GM18861 (cell line): ENCODE results near the gene UCHL3.
"Not testable (repeated sequence)": the region's sequence is repeated elsewhere in the genome, so short reads cannot be mapped to it uniquely, and the experiment has no call there.

ENCODE experiments used
- ATAC-seq: cut with Tn5 transposase; IDR thresholded peaks from one replicate; pipeline ENCODE4 v1.9.1; 2021; ENCODE audit not compliant: unreplicated experiment

The UCHL3 gene

GRCh38 chr13:75549262-75550158 is at the start of gene UCHL3:
Gene UCHL3 (plus strand): TSS chr13:75549791. CDS start chr13:75549821, 30 bp downstream.
- peak; percentile 97 for ATAC-seq

GRCh38 chr13:75505327-75505726 is 44.3 kb upstream of the UCHL3 start:
- ATAC-seq, result no peak

GRCh38 chr13:75506018-75506417 is 43.6 kb upstream of the UCHL3 start:
- no peak for ATAC-seq

GRCh38 chr13:75507027-75508001 is 42.3 kb upstream of the UCHL3 start:
- ATAC-seq, result no peak

GRCh38 chr13:75508002-75508548 is 41.5 kb upstream of the UCHL3 start:
- no peak for ATAC-seq

- no peak for ATAC-seq
Measured at GRCh38 chr13:75511051-75511625, 38.5 kb upstream of the UCHL3 start.

GRCh38 chr13:75512253-75512652 is 37.3 kb upstream of the UCHL3 start:
- peak; percentile 96 for ATAC-seq

- ATAC-seq, result no peak
Measured at GRCh38 chr13:75513271-75513670, 36.3 kb upstream of the UCHL3 start.

- ATAC-seq, result no peak
Measured at GRCh38 chr13:75514080-75514995, 35.3 kb upstream of the UCHL3 start.

GRCh38 chr13:75518439-75519088 is 31.0 kb upstream of the UCHL3 start:
- no peak for ATAC-seq

GRCh38 chr13:75521956-75522355 is 27.6 kb upstream of the UCHL3 start:
- ATAC-seq, result no peak

- no peak for ATAC-seq
Measured at GRCh38 chr13:75530549-75530961, 19.0 kb upstream of the UCHL3 start.

- ATAC-seq, result no peak
Measured at GRCh38 chr13:75533861-75534260, 15.7 kb upstream of the UCHL3 start.

GRCh38 chr13:75537401-75538365 is 11.9 kb upstream of the UCHL3 start, which contains the start of gene COMMD6:
Gene COMMD6 (minus strand): TSS chr13:75537841. CDS start chr13:75537805, 36 bp downstream.
- peak; percentile 94 for ATAC-seq

GRCh38 chr13:75541287-75541686 is 8.3 kb upstream of the UCHL3 start:
- no peak for ATAC-seq

GRCh38 chr13:75541961-75542360 is 7.6 kb upstream of the UCHL3 start:
- no peak for ATAC-seq

GRCh38 chr13:75544681-75545330 is 4.8 kb upstream of the UCHL3 start:
- ATAC-seq, result no peak

- ATAC-seq, result not testable (repeated sequence)
Measured at GRCh38 chr13:75545386-75545785, 4.2 kb upstream of the UCHL3 start.
